Central memory CD4-positive, alpha-beta T cell (primary cell): ENCODE measurements around the gene EVA1C.
A peak's percentile ranks its signal among the peaks of the same experiment; 100 is the strongest.
"Not testable (repeated sequence)": the region's sequence is repeated elsewhere in the genome, so short reads cannot be mapped to it uniquely, and the experiment has no call there.

Experiments
- DNase-seq: peaks from one replicate; pipeline ENCODE4 v3.0.0; 2022

The EVA1C gene

GRCh38 chr21:32533611-32534010 lies 121.1 kb downstream of the EVA1C start:
- DNase-seq, result no peak

GRCh38 chr21:32534113-32534512 lies 121.6 kb downstream of the EVA1C start:
- no peak for DNase-seq

GRCh38 chr21:32535612-32536011 lies 123.1 kb downstream of the EVA1C start:
- DNase-seq, result no peak

GRCh38 chr21:32537569-32537881 lies 125.0 kb downstream of the EVA1C start:
- DNase-seq, result no peak

- DNase-seq, result peak; percentile 25
These were observed 125.8 kb downstream of the EVA1C start for GRCh38 chr21:32538147-32538792.

GRCh38 chr21:32539378-32539777 lies 126.9 kb downstream of the EVA1C start:
- DNase-seq, result no peak

GRCh38 chr21:32543056-32543455 lies 130.6 kb downstream of the EVA1C start:
- DNase-seq, result not testable (repeated sequence)

GRCh38 chr21:32543975-32544374 lies 131.5 kb downstream of the EVA1C start:
- DNase-seq, result no peak

GRCh38 chr21:32544697-32545096 lies 132.2 kb downstream of the EVA1C start:
- DNase-seq, result no peak

GRCh38 chr21:32545948-32546441 lies 133.5 kb downstream of the EVA1C start:
- no peak for DNase-seq

GRCh38 chr21:32547018-32547417 lies 134.5 kb downstream of the EVA1C start:
- DNase-seq, result no peak

- DNase-seq, result no peak
These were observed 136.5 kb downstream of the EVA1C start for GRCh38 chr21:32548978-32549377.

- no peak for DNase-seq
These were observed 136.9 kb downstream of the EVA1C start for GRCh38 chr21:32549440-32549839.

- no peak for DNase-seq
These were observed 137.4 kb downstream of the EVA1C start for GRCh38 chr21:32549886-32550285.

GRCh38 chr21:32554832-32555638 lies 142.5 kb downstream of the EVA1C start:
- no peak for DNase-seq

- DNase-seq, result no peak
These were observed 145.6 kb downstream of the EVA1C start for GRCh38 chr21:32558106-32558505.

GRCh38 chr21:32559006-32559610 lies 146.6 kb downstream of the EVA1C start:
- no peak for DNase-seq

GRCh38 chr21:32560896-32561295 lies 148.4 kb downstream of the EVA1C start:
- no peak for DNase-seq

- DNase-seq, result not testable (repeated sequence)
These were observed 149.0 kb downstream of the EVA1C start for GRCh38 chr21:32561476-32561875.

GRCh38 chr21:32562426-32562825 lies 149.9 kb downstream of the EVA1C start:
- DNase-seq, result no peak

GRCh38 chr21:32562915-32563314 lies 150.4 kb downstream of the EVA1C start:
- no peak for DNase-seq
